SK-N-SH (cell line): ENCODE measurements around the gene NRP2. TPM values are rescaled to one million over a fixed set of nuclear protein-coding genes. Genes with fewer than 3 reads are reported as not detected.
A peak's percentile ranks its signal among the peaks of the same experiment; 100 is the strongest.

Experiments
- CTCF ChIA-PET: fragments of 300-600, 350-600 bp; formaldehyde crosslinking; extraction: SDS; loops from one replicate; lab custom pipeline; 2021; lab: Yijun Ruan, JAX
- POLR2A ChIA-PET: fragments of 350-600 bp; sonication (Branson Sonifier 250); formaldehyde crosslinking; extraction: SDS; loops from one replicate; lab custom pipeline; 2020; ENCODE audit warnings: antibody characterized with exemption, inconsistent platforms; lab: Yijun Ruan, JAX
- DNase-seq: peaks from one replicate; pipeline ENCODE4 v3.0.0; 2012
- H2AFZ ChIP-seq: fragments of 200-600 bp; sonication (generic); 2 replicates; pipeline ENCODE4 v1.8.1; 2016; ENCODE audit warnings: antibody characterized with exemption, mild to moderate bottlenecking, low read depth
- H3F3A ChIP-seq: fragments of 200-600 bp; sonication (generic); replicated peaks from 2 replicates; pipeline ENCODE3; 2016; ENCODE audit warnings: antibody characterized with exemption, mild to moderate bottlenecking; ENCODE audit not compliant: insufficient read depth
- H3K27ac ChIP-seq, 2 experiments: fragments of 200-500 bp in 1 of 2; fragments of 200-600 bp in 1 of 2; sonication (Bioruptor generic) in 1 of 2; sonication (generic), shearing (Covaris generic) in 1 of 2; 2 replicates each; pipeline versions ENCODE4 v1.5.1 to v1.6.1; 2014 to 2016; ENCODE audit warnings: low read depth in 2 of 2, inconsistent platforms in 1 of 2, low read length in 1 of 2, mild to moderate bottlenecking in 1 of 2, mixed read lengths in 1 of 2
- H3K27me3 ChIP-seq: fragments of 200-600 bp; sonication (generic), shearing (Covaris generic); 2 replicates; pipeline ENCODE4 v1.6.1; 2016; ENCODE audit warnings: mixed run types; ENCODE audit not compliant: insufficient read depth
- H3K36me3 ChIP-seq, 2 experiments: fragments of 200-500 bp in 1 of 2; fragments of 200-600 bp in 1 of 2; sonication (Bioruptor generic) in 1 of 2; sonication (generic) in 1 of 2; replicated peaks in 1 of 2; 2 replicates each; pipeline versions ENCODE3 to v1.5.1; 2014 to 2016; ENCODE audit warnings: low read length in 1 of 2, mild to moderate bottlenecking in 1 of 2; ENCODE audit not compliant: insufficient read depth in 2 of 2, control insufficient read depth in 1 of 2
- H3K4me1 ChIP-seq, 2 experiments: fragments of 200-500 bp in 1 of 2; fragments of 200-600 bp in 1 of 2; sonication (Bioruptor generic) in 1 of 2; sonication (generic), shearing (Covaris generic) in 1 of 2; 2 replicates each; pipeline versions ENCODE4 v1.5.1 to v1.6.1; 2014 to 2016; ENCODE audit warnings: low read depth in 1 of 2, low read length in 1 of 2, mixed run types in 1 of 2; ENCODE audit not compliant: insufficient read depth in 2 of 2, control insufficient read depth in 1 of 2
- H3K4me2 ChIP-seq: fragments of 200-600 bp; sonication (generic), shearing (Covaris generic); 2 replicates; pipeline ENCODE4 v1.6.1; 2017; ENCODE audit warnings: mixed run types
- H3K4me3 ChIP-seq, 2 experiments: fragments of 200-500 bp in 1 of 2; fragments of 200-600 bp in 1 of 2; sonication (Bioruptor generic) in 1 of 2; sonication (generic), shearing (Covaris generic) in 1 of 2; 2 replicates each; pipeline versions ENCODE4 v1.5.1 to v1.8.1; 2014 to 2016; ENCODE audit warnings: low read depth in 2 of 2, inconsistent platforms in 1 of 2, low read length in 1 of 2, mild to moderate bottlenecking in 1 of 2, mixed read lengths in 1 of 2, moderate library complexity in 1 of 2
- H3K79me2 ChIP-seq: fragments of 200-600 bp; sonication (generic); 2 replicates; pipeline ENCODE4 v1.8.1; 2017; ENCODE audit warnings: mild to moderate bottlenecking; ENCODE audit not compliant: insufficient read depth
- H3K9ac ChIP-seq: fragments of 200-600 bp; sonication (generic); 2 replicates; pipeline ENCODE4 v1.6.1; 2017; ENCODE audit warnings: mixed run types
- H3K9me2 ChIP-seq: fragments of 200-600 bp; sonication (generic); 2 replicates; pipeline ENCODE4 v1.6.1; 2017; ENCODE audit warnings: mixed run types
- H3K9me3 ChIP-seq: fragments of 200-600 bp; sonication (generic); 2 replicates; pipeline ENCODE4 v1.6.1; 2017; ENCODE audit warnings: mixed run types, mild to moderate bottlenecking, moderate library complexity
- H4K20me1 ChIP-seq: fragments of 200-600 bp; sonication (generic); 2 replicates; pipeline ENCODE4 v1.6.1; 2017; ENCODE audit warnings: mild to moderate bottlenecking, mixed run types; ENCODE audit not compliant: insufficient read depth
- EP300 ChIP-seq, 2 experiments: IDR thresholded peaks; 2 replicates each; pipeline versions ENCODE4 v1.4.0 to v1.6.1; 2012; ENCODE audit warnings: borderline replicate concordance in 1 of 2, low read depth in 1 of 2, low read length in 1 of 2
- FOSL2 ChIP-seq: IDR thresholded peaks from 2 replicates; pipeline ENCODE4 v1.4.0; 2012; ENCODE audit warnings: low read depth, mild to moderate bottlenecking, moderate library complexity, borderline replicate concordance
- FOXJ3 ChIP-seq: sonication (generic); formaldehyde crosslinking; IDR thresholded peaks from 2 replicates; pipeline ENCODE4 v1.5.1; 2020; ENCODE audit warnings: mild to moderate bottlenecking, missing genetic modification reagents
- FOXM1 ChIP-seq: IDR thresholded peaks from 2 replicates; pipeline ENCODE4 v1.4.0; 2012; ENCODE audit warnings: low read depth, mild to moderate bottlenecking
- GATA2 ChIP-seq: sonication (generic); formaldehyde crosslinking; IDR thresholded peaks from 2 replicates; pipeline ENCODE4 v1.5.0; 2020; ENCODE audit warnings: mild to moderate bottlenecking, missing genetic modification reagents
- POLR2AphosphoS5 ChIP-seq: IDR thresholded peaks from 2 replicates; pipeline ENCODE4 v1.6.1; 2012; ENCODE audit warnings: low read depth, low read length
- RAD21 ChIP-seq: IDR thresholded peaks from 2 replicates; pipeline ENCODE4 v1.6.1; 2012; ENCODE audit warnings: mild to moderate bottlenecking, low read length
- RCOR1 ChIP-seq: fragments of 150-350 bp; IDR thresholded peaks from 2 replicates; pipeline ENCODE4 v1.6.1; 2017; ENCODE audit warnings: antibody characterized with exemption, low read length
- REST ChIP-seq: IDR thresholded peaks from 2 replicates; pipeline ENCODE4 v1.6.1; 2012; ENCODE audit warnings: mild to moderate bottlenecking, low read depth, low read length, moderate library complexity
- SIN3A ChIP-seq: IDR thresholded peaks from 2 replicates; pipeline ENCODE4 v1.6.1; 2012; ENCODE audit warnings: low read depth, mild to moderate bottlenecking, low read length, moderate library complexity, borderline replicate concordance
- SMC3 ChIP-seq: IDR thresholded peaks from 2 replicates; pipeline ENCODE4 v1.6.1; 2012; ENCODE audit warnings: low read depth, low read length, improper control_type of control experiment
- TAF1 ChIP-seq: IDR thresholded peaks from 2 replicates; pipeline ENCODE4 v1.6.1; 2012; ENCODE audit warnings: low read depth, mild to moderate bottlenecking, low read length, moderate library complexity, borderline replicate concordance
- TCF12 ChIP-seq: IDR thresholded peaks from 2 replicates; pipeline ENCODE4 v1.4.0; 2012
- TEAD4 ChIP-seq: IDR thresholded peaks from 2 replicates; pipeline ENCODE4 v1.4.0; 2012; ENCODE audit warnings: mild to moderate bottlenecking, borderline replicate concordance; ENCODE audit not compliant: insufficient read depth
- USF2 ChIP-seq: fragments of 150-350 bp; IDR thresholded peaks from 2 replicates; pipeline ENCODE4 v1.6.1; 2017; ENCODE audit warnings: antibody characterized with exemption, low read length, low read depth, borderline replicate concordance
- WGBS: methylation state at CpG from one replicate; pipeline ENCODE4 v1.1.6; 2017; ENCODE audit warnings: low lambda C conversion rate; 5-methylcytosine and 5-hydroxymethylcytosine counted together
- polyA plus RNA-seq, 3 experiments: library from polyadenylated mRNA; depleted of rRNA; stranded (reverse); fragments of >200 nt; gene quantifications; 2 replicates each; pipeline ENCODE4 v1.2.3, GENCODE V29; 2012

NRP2 gene
- polyA plus RNA-seq, 1 of the 3 experiments (the other 2 are of a cell fraction): 68.8 TPM

DNA sequence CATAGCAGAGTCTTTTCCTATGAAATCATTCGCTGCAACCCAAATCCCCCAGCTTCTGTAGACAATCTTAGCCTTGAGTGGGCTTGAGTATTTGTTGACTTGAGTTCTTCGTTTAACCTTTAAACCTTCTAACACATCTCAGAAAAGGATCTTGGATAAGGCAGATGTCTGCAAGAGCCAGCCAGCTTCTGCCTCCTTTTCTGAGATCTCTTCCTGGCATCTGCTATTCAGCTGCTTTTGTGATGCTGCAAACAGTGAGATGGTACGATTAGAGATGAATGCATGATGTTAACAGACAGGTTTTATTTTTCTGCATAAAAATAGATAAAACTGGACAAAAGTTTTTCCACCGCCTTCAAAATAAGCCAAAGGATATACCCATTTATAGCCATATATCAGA is 37.5 kb downstream of the NRP2 start:
- Histone ChIP-seq H4K20me1 (no peaks in the 10 kb centered on the region), H3K36me3 (peaks cover 17 to 22% of the 10 kb centered on the region in 2 experiments), H3K4me1 (peaks cover 3 to 16% of the 10 kb centered on the region in 2 experiments; a peak in 2 of 4 replicates), H3K27ac (peak overlapping the region in 1 of 2 experiments; percentile 4; a peak in 1 of 4 replicates), H3K4me2 (no peak overlapping the region), H3K9ac (no peak overlapping the region), H3K79me2 (no peaks in the 10 kb centered on the region; the same call in 1 of the 2 replicates), H3F3A (no peaks in the 10 kb centered on the region), H3K9me2 (no peaks in the 10 kb centered on the region), H3K27me3 (no peaks in the 10 kb centered on the region), H3K9me3 (no peaks in the 10 kb centered on the region), H3K4me3 (no peak overlapping the region), H2AFZ (no peak overlapping the region)
- CTCF ChIA-PET: interaction anchor here (0.6 to 3.3 kb wide), 10 partner anchors 9 to 238 kb away, joined by 3 to 18 read pairs (median 8); no protein-coding TSS in a partner anchor
- DNase-seq: no peak
- 68% methylated on average over 4 of the region's 4 CpGs for WGBS
- TF ChIP-seq GATA2 (peak; percentile 75), FOSL2 (no peak)
- POLR2A ChIA-PET: no interaction called here

- Histone ChIP-seq H3K79me2 (no peaks in the 10 kb centered on the region), H3K36me3 (peaks cover 24 to 28% of the 10 kb centered on the region in 2 experiments), H3K9me3 (no peaks in the 10 kb centered on the region), H3F3A (no peaks in the 10 kb centered on the region), H3K4me2 (no peak overlapping the region), H4K20me1 (no peaks in the 10 kb centered on the region), H3K9me2 (no peaks in the 10 kb centered on the region), H2AFZ (no peak overlapping the region), H3K9ac (no peak overlapping the region), H3K27ac (no peak overlapping the region), H3K4me1 (peaks cover 3 to 11% of the 10 kb centered on the region in 2 experiments; a peak in 2 of 4 replicates), H3K4me3 (no peak overlapping the region), H3K27me3 (no peaks in the 10 kb centered on the region)
- ChIA-PET CTCF (interaction anchor here (0.6 to 5.5 kb wide), 15 partner anchors 9 to 205 kb away, joined by 3 to 35 read pairs (median 5); no protein-coding TSS in a partner anchor), POLR2A (no interaction called here)
- 94% methylated on average over 6 of the region's 7 CpGs for WGBS
- no peak for DNase-seq
- TF ChIP-seq RCOR1 (no peak), SMC3 (no peak), FOXM1 (no peak), RAD21 (no peak), USF2 (no peak), TCF12 (no peak), FOXJ3 (CRISPR knock-in tag) (no peak), POLR2AphosphoS5 (no peak), REST (no peak), SIN3A (no peak), TAF1 (no peak), TEAD4 (no peak), GATA2 (no peak), EP300 (IDR thresholded peaks at IDR 0.05; ENCODE audit: borderline replicate concordance in 1 of 2, low read depth in 1 of 2, low read length in 1 of 2) (no peak)
Measured at GRCh38 chr2:205720451-205720902, 38.2 kb downstream of the NRP2 start.
